HEK293T (cell line): ENCODE data around the gene CCDC17.

Source experiments
- ARNT ChIP-seq: fragments of 450-650 bp; IDR thresholded peaks from 2 replicates; pipeline ENCODE4 v1.6.1; 2017; ENCODE audit warnings: mild to moderate bottlenecking
- BHLHE40 ChIP-seq: fragments of 450-650 bp; IDR thresholded peaks from 2 replicates; pipeline ENCODE4 v1.6.1; 2016; ENCODE audit warnings: mild to moderate bottlenecking, moderate library complexity, borderline replicate concordance
- ELF4 ChIP-seq: fragments of 450-650 bp; IDR thresholded peaks from 2 replicates; pipeline ENCODE4 v1.6.1; 2017; ENCODE audit warnings: antibody characterized with exemption
- FOXA1 ChIP-seq: fragments of 450-650 bp; IDR thresholded peaks from 2 replicates; pipeline ENCODE4 v1.6.1; 2016; ENCODE audit warnings: mild to moderate bottlenecking
- FOXK2 ChIP-seq: fragments of 450-650 bp; IDR thresholded peaks from 2 replicates; pipeline ENCODE4 v1.6.1; 2016; ENCODE audit warnings: mild to moderate bottlenecking
- FOXM1 ChIP-seq: fragments of 450-650 bp; IDR thresholded peaks from 2 replicates; pipeline ENCODE4 v1.6.1; 2017; ENCODE audit warnings: mild to moderate bottlenecking, borderline replicate concordance
- NFRKB ChIP-seq: fragments of 450-650 bp; IDR thresholded peaks from 2 replicates; pipeline ENCODE4 v1.6.1; 2016; ENCODE audit warnings: mild to moderate bottlenecking, moderate library complexity
- SP1 ChIP-seq: fragments of 450-650 bp; IDR thresholded peaks from 2 replicates; pipeline ENCODE4 v1.6.1; 2017
- SUZ12 ChIP-seq: fragments of 450-650 bp; IDR thresholded peaks from 2 replicates; pipeline ENCODE4 v1.6.1; 2016; ENCODE audit warnings: mild to moderate bottlenecking
- ZNF384 ChIP-seq: fragments of 450-650 bp; IDR thresholded peaks from 2 replicates; pipeline ENCODE4 v1.6.1; 2016

DNA sequence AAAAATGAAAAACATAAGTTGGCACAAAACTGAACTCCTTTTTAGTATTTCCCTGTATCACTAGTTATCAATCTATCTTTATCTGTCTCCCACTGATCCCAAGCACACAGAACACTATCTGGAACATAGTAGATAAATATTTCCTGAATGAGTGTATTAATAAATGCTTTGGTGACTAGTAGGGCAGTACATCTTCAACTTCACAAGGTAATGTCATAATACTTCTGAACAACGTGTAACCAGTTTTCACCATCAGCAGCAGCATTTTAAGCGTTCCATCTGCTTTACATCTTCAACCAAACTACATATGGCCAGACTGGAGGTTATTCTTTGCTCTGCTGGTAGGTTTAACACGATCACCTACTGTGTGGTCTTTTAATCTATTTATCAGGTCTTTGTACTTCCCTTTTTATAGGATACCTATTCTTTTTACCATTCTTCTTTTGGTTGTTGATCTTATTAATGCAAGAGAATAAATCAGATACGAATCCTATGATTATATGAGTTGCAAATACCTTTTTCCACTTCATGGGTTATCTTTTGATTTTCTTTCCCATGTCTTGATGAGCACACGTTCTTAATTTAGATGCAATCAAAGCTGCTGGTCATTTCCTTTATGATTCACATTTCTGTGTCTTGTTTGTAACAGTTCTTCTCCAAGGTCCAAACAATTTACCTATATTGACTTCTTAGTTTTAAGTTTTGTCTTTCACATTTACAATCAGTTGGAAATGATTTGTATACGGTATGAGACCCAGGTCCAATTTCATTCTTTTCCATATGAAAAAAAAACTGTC lies 46.2 kb upstream of the CCDC17 start:
- TF ChIP-seq ELF4 (no peak), SUZ12 (no peak), SP1 (no peak), NFRKB (no peak), FOXM1 (no peak), ARNT (no peak), FOXA1 (no peak), BHLHE40 (no peak), FOXK2 (no peak), ZNF384 (no peak)
